ENCODE data around the gene TCEA3.

Gene TCEA3

GRCh38 chr1:23449958-23450357 is 25.4 kb upstream of the TCEA3 start:
- no peak for DNase-seq (ENCODE audit: low read depth)

GRCh38 chr1:23449306-23449705 is 24.8 kb upstream of the TCEA3 start:
- H3K4me3 ChIP-seq (ENCODE audit: low read depth, low read length): no peak overlapping the region
- DNase-seq (ENCODE audit: low read depth): no peak
- in situ Hi-C loops (cut with HindIII; ENCODE audit: low sequenced_read_pairs): no loop called here
- no peak for TF ChIP-seq CTCF (IDR thresholded peaks at IDR 0.05; ENCODE audit: low read depth, low read length, missing control alignments)

More at GRCh38 chr1:23449958-23450357, 25.4 kb upstream of the TCEA3 start:
- TF ChIP-seq CTCF (IDR thresholded peaks at IDR 0.05; ENCODE audit: low read depth, low read length, missing control alignments): no peak
- no peak overlapping the region for H3K4me3 ChIP-seq (ENCODE audit: low read depth, low read length)
- in situ Hi-C loops (cut with HindIII; ENCODE audit: low sequenced_read_pairs): no loop called here

GRCh38 chr1:23448846-23449245 is 24.3 kb upstream of the TCEA3 start:
- TF ChIP-seq CTCF (IDR thresholded peaks at IDR 0.05; ENCODE audit: low read depth, low read length, missing control alignments): no peak
- DNase-seq (ENCODE audit: low read depth): no peak
- in situ Hi-C loops (cut with HindIII; ENCODE audit: low sequenced_read_pairs): no loop called here

GRCh38 chr1:23446661-23447310 is 22.2 kb upstream of the TCEA3 start:
- no peak for TF ChIP-seq CTCF (IDR thresholded peaks at IDR 0.05; ENCODE audit: low read depth, low read length, missing control alignments)
- in situ Hi-C loops (cut with HindIII; ENCODE audit: low sequenced_read_pairs): no loop called here
- H3K4me3 ChIP-seq (ENCODE audit: low read depth, low read length): no peak overlapping the region
- no peak for DNase-seq (ENCODE audit: low read depth)

More at GRCh38 chr1:23448846-23449245, 24.3 kb upstream of the TCEA3 start:
- no peak overlapping the region for H3K4me3 ChIP-seq (ENCODE audit: low read depth, low read length)

- no peak for TF ChIP-seq CTCF (IDR thresholded peaks at IDR 0.05; ENCODE audit: low read depth, low read length, missing control alignments)
- in situ Hi-C loops (cut with HindIII; ENCODE audit: low sequenced_read_pairs): no loop called here
- no peak overlapping the region for H3K4me3 ChIP-seq (ENCODE audit: low read depth, low read length)
- DNase-seq (ENCODE audit: low read depth): no peak
These were observed 20.2 kb upstream of the TCEA3 start for GRCh38 chr1:23444596-23445390.

- in situ Hi-C loops (cut with HindIII; ENCODE audit: low sequenced_read_pairs): no loop called here
- no peak for DNase-seq (ENCODE audit: low read depth)
- TF ChIP-seq CTCF (IDR thresholded peaks at IDR 0.05; ENCODE audit: low read depth, low read length, missing control alignments): no peak
- no peak overlapping the region for H3K4me3 ChIP-seq (ENCODE audit: low read depth, low read length)
These were observed 19.6 kb upstream of the TCEA3 start for GRCh38 chr1:23444104-23444533.

Measured in astrocyte of the cerebellum (primary cell).